Stimulated activated CD4-positive, alpha-beta T cell treated with anti-CD3 and anti-CD28 coated beads, Interleukin-4, amount 100 ng/mL, for 4 hours (primary cell): Measurements from ENCODE around the gene SPN.
"Not testable (repeated sequence)": the region's sequence is repeated elsewhere in the genome, so short reads cannot be mapped to it uniquely, and the experiment has no call there.

Experiments
- DNase-seq, 2 experiments: peaks; one replicate each; pipeline ENCODE4 v3.0.0-alpha.2; 2020

SPN gene

GRCh38 chr16:29680180-29680598 lies 17.1 kb downstream of the SPN start:
- DNase-seq, result no peak

- DNase-seq, result no peak
Observed at GRCh38 chr16:29683543-29684090, 20.6 kb downstream of the SPN start.

- DNase-seq, result no peak
Observed at GRCh38 chr16:29684679-29685078, 21.6 kb downstream of the SPN start.

GRCh38 chr16:29686740-29687332 lies 23.8 kb downstream of the SPN start:
- DNase-seq, result no peak

GRCh38 chr16:29687755-29688154 lies 24.7 kb downstream of the SPN start:
- no peak for DNase-seq

GRCh38 chr16:29688172-29688571 lies 25.1 kb downstream of the SPN start:
- DNase-seq, result no peak

- DNase-seq, result not testable (repeated sequence)
Observed at GRCh38 chr16:29689490-29690351, 26.7 kb downstream of the SPN start.

- DNase-seq, result not testable (repeated sequence)
Observed at GRCh38 chr16:29692606-29693005, 29.6 kb downstream of the SPN start.

- DNase-seq, result no peak
Observed at GRCh38 chr16:29694384-29695195, 31.5 kb downstream of the SPN start.

- not testable (repeated sequence) for DNase-seq
Observed at GRCh38 chr16:29695675-29696074, 32.6 kb downstream of the SPN start.

GRCh38 chr16:29696881-29697331 lies 33.9 kb downstream of the SPN start:
- no peak for DNase-seq

GRCh38 chr16:29697391-29697790 lies 34.3 kb downstream of the SPN start:
- DNase-seq, result no peak

- no peak for DNase-seq
Observed at GRCh38 chr16:29698042-29698441, 35.0 kb downstream of the SPN start.

GRCh38 chr16:29698484-29699323 lies 35.7 kb downstream of the SPN start:
- no peak for DNase-seq

GRCh38 chr16:29699324-29700219 lies 36.5 kb downstream of the SPN start:
- DNase-seq, result no peak

- DNase-seq, result peak; percentile 67 to 71
Observed at GRCh38 chr16:29700253-29700987, 37.4 kb downstream of the SPN start.

GRCh38 chr16:29701214-29701555 lies 38.1 kb downstream of the SPN start:
- no peak for DNase-seq

- DNase-seq, result peak in 1 of 2 experiments; percentile 26
Observed at GRCh38 chr16:29702269-29702668, 39.2 kb downstream of the SPN start.

- DNase-seq, result no peak
Observed at GRCh38 chr16:29705030-29705429, 42.0 kb downstream of the SPN start.

- DNase-seq, result not testable (repeated sequence)
Observed at GRCh38 chr16:29707160-29707559, 44.1 kb downstream of the SPN start.
